Adipocyte (in vitro differentiated cells): ENCODE results near the gene EED.
A peak's percentile ranks its signal among the peaks of the same experiment; 100 is the strongest.

Experiments used
- DNase-seq: peaks from one replicate; pipeline ENCODE4 v3.0.0-alpha.2; 2015; ENCODE audit warnings: low read depth
- H3K27me3 ChIP-seq: replicated peaks from 2 replicates; pipeline ENCODE4 v1.7.0; 2013; ENCODE audit warnings: mild to moderate bottlenecking, low read length, moderate library complexity; ENCODE audit not compliant: control insufficient read depth, insufficient read depth
- H3K36me3 ChIP-seq: 2 replicates; pipeline ENCODE4 v1.7.0; 2013; ENCODE audit warnings: low read length, mild to moderate bottlenecking, moderate library complexity; ENCODE audit not compliant: control insufficient read depth, insufficient read depth, severe bottlenecking
- H3K4me1 ChIP-seq: 2 replicates; pipeline ENCODE4 v1.7.0; 2013; ENCODE audit warnings: mild to moderate bottlenecking, low read length, moderate library complexity; ENCODE audit not compliant: control insufficient read depth, insufficient read depth
- H3K4me3 ChIP-seq: 2 replicates; pipeline ENCODE4 v1.7.0; 2013; ENCODE audit warnings: mild to moderate bottlenecking, low read length, moderate library complexity
- H3K9ac ChIP-seq: 2 replicates; pipeline ENCODE4 v1.7.0; 2013; ENCODE audit warnings: mild to moderate bottlenecking, low read length, moderate library complexity
- H3K9me3 ChIP-seq: 2 replicates; pipeline ENCODE4 v1.7.0; 2013; ENCODE audit warnings: mild to moderate bottlenecking, low read length, moderate library complexity; ENCODE audit not compliant: control insufficient read depth

EED gene

GRCh38 chr11:86240164-86240563 lies 4.4 kb upstream of the EED start:
- Histone ChIP-seq H3K27me3 (no peaks in the 10 kb centered on the region), H3K4me3 (no peak overlapping the region), H3K9me3 (no peaks in the 10 kb centered on the region), H3K4me1 (peaks cover 3% of the 10 kb centered on the region), H3K9ac (no peak overlapping the region), H3K36me3 (no peaks in the 10 kb centered on the region)
- no peak for DNase-seq

GRCh38 chr11:86241956-86242535 lies 2.5 kb upstream of the EED start:
- DNase-seq = no peak
- no peak overlapping the region for H3K4me3 ChIP-seq

GRCh38 chr11:86243396-86243795 lies 1.2 kb upstream of the EED start:
- DNase-seq = no peak
- Histone ChIP-seq H3K9ac (no peak overlapping the region), H3K4me3 (peak overlapping the region; percentile 97), H3K9me3 (no peaks in the 10 kb centered on the region), H3K27me3 (no peaks in the 10 kb centered on the region), H3K4me1 (peaks cover 18% of the 10 kb centered on the region), H3K36me3 (no peaks in the 10 kb centered on the region)

More at GRCh38 chr11:86241956-86242535, 2.5 kb upstream of the EED start:
- H3K9me3 ChIP-seq = no peaks in the 10 kb centered on the region
- H3K27me3 ChIP-seq = no peaks in the 10 kb centered on the region
- H3K36me3 ChIP-seq = no peaks in the 10 kb centered on the region
- H3K4me1 ChIP-seq = peaks cover 11% of the 10 kb centered on the region
- no peak overlapping the region for H3K9ac ChIP-seq

- Histone ChIP-seq H3K4me1 (peaks cover 21% of the 10 kb centered on the region), H3K36me3 (no peaks in the 10 kb centered on the region), H3K9me3 (no peaks in the 10 kb centered on the region), H3K9ac (peak overlapping the region; percentile 99), H3K4me3 (peak overlapping the region; percentile 97), H3K27me3 (no peaks in the 10 kb centered on the region)
- peak; percentile 95 for DNase-seq
Observed at GRCh38 chr11:86244063-86244521, 461 bp upstream of the EED start.

- H3K4me3 ChIP-seq = peak overlapping the region; percentile 97
- no peaks in the 10 kb centered on the region for H3K9me3 ChIP-seq
- peaks cover 32% of the 10 kb centered on the region for H3K4me1 ChIP-seq
- H3K27me3 ChIP-seq = no peaks in the 10 kb centered on the region
- H3K36me3 ChIP-seq = no peaks in the 10 kb centered on the region
- peak overlapping the region; percentile 99 for H3K9ac ChIP-seq
- DNase-seq = peak; percentile 60
Observed at GRCh38 chr11:86245369-86246292, 1.1 kb downstream of the EED start.

GRCh38 chr11:86246293-86246675 lies 1.7 kb downstream of the EED start:
- Histone ChIP-seq H3K4me3 (peak overlapping the region; percentile 97), H3K4me1 (peaks cover 37% of the 10 kb centered on the region), H3K9me3 (no peaks in the 10 kb centered on the region), H3K27me3 (no peaks in the 10 kb centered on the region), H3K36me3 (no peaks in the 10 kb centered on the region), H3K9ac (peak overlapping the region; percentile 99)
- no peak for DNase-seq

GRCh38 chr11:86247608-86248007 lies 3.1 kb downstream of the EED start:
- DNase-seq = no peak
- Histone ChIP-seq H3K36me3 (peaks cover under 1% of the 10 kb centered on the region), H3K4me1 (peaks cover 41% of the 10 kb centered on the region), H3K9ac (no peak overlapping the region), H3K4me3 (no peak overlapping the region), H3K9me3 (no peaks in the 10 kb centered on the region), H3K27me3 (no peaks in the 10 kb centered on the region)

- Histone ChIP-seq H3K4me3 (no peak overlapping the region), H3K9ac (no peak overlapping the region), H3K4me1 (peaks cover 41% of the 10 kb centered on the region), H3K36me3 (peaks cover 3% of the 10 kb centered on the region), H3K27me3 (no peaks in the 10 kb centered on the region), H3K9me3 (no peaks in the 10 kb centered on the region)
- DNase-seq = no peak
Observed at GRCh38 chr11:86248609-86249008, 4.1 kb downstream of the EED start.

- Histone ChIP-seq H3K9ac (no peak overlapping the region), H3K4me3 (no peak overlapping the region)
- no peak for DNase-seq
Observed at GRCh38 chr11:86249307-86250098, 5.0 kb downstream of the EED start.

GRCh38 chr11:86251345-86251744 lies 6.8 kb downstream of the EED start:
- no peak for DNase-seq
- H3K27me3 ChIP-seq = no peaks in the 10 kb centered on the region
- H3K4me3 ChIP-seq = peak overlapping the region; percentile 65
- no peaks in the 10 kb centered on the region for H3K9me3 ChIP-seq
- peak overlapping the region; percentile 64 for H3K9ac ChIP-seq
- peaks cover 36% of the 10 kb centered on the region for H3K4me1 ChIP-seq
- H3K36me3 ChIP-seq = peaks cover 3% of the 10 kb centered on the region

More at GRCh38 chr11:86249307-86250098, 5.0 kb downstream of the EED start:
- peaks cover 38% of the 10 kb centered on the region for H3K4me1 ChIP-seq
- no peaks in the 10 kb centered on the region for H3K9me3 ChIP-seq
- H3K27me3 ChIP-seq = no peaks in the 10 kb centered on the region
- H3K36me3 ChIP-seq = peaks cover 3% of the 10 kb centered on the region

- H3K36me3 ChIP-seq = peaks cover 35% of the 10 kb centered on the region
- no peak overlapping the region for H3K9ac ChIP-seq
- H3K4me1 ChIP-seq = peaks cover 15% of the 10 kb centered on the region
Observed at GRCh38 chr11:86255896-86256295, 11.3 kb downstream of the EED start.

More at GRCh38 chr11:86255896-86256295, 11.3 kb downstream of the EED start:
- Histone ChIP-seq H3K27me3 (no peaks in the 10 kb centered on the region), H3K9me3 (no peaks in the 10 kb centered on the region), H3K4me3 (no peak overlapping the region)
- no peak for DNase-seq
